Lung microvascular endothelial cell (primary cell): ENCODE results near the gene ZNF687. TPM values are rescaled to one million over a fixed set of nuclear protein-coding genes. Genes with fewer than 3 reads are reported as not detected.

ENCODE experiments used
- DNase-seq, 2 donors: peaks; one replicate each; pipeline versions ENCODE4 v3.0.0 to v3.0.0-alpha.2; 2010; ENCODE audit warnings: low read depth in 2 of 2
- total RNA-seq: library from RNA; depleted of rRNA; stranded (reverse); fragments of >200 nt; gene quantifications from 2 replicates; pipeline ENCODE4 v1.2.1, GENCODE V29; 2014

Gene ZNF687
- total RNA-seq, 1 donor from 2014 or later, result 7.1 TPM

- DNase-seq, result peak; percentile 97 to 98
These were observed 702 bp upstream of the ZNF687 start for GRCh38 chr1:151281225-151281968.

DNA sequence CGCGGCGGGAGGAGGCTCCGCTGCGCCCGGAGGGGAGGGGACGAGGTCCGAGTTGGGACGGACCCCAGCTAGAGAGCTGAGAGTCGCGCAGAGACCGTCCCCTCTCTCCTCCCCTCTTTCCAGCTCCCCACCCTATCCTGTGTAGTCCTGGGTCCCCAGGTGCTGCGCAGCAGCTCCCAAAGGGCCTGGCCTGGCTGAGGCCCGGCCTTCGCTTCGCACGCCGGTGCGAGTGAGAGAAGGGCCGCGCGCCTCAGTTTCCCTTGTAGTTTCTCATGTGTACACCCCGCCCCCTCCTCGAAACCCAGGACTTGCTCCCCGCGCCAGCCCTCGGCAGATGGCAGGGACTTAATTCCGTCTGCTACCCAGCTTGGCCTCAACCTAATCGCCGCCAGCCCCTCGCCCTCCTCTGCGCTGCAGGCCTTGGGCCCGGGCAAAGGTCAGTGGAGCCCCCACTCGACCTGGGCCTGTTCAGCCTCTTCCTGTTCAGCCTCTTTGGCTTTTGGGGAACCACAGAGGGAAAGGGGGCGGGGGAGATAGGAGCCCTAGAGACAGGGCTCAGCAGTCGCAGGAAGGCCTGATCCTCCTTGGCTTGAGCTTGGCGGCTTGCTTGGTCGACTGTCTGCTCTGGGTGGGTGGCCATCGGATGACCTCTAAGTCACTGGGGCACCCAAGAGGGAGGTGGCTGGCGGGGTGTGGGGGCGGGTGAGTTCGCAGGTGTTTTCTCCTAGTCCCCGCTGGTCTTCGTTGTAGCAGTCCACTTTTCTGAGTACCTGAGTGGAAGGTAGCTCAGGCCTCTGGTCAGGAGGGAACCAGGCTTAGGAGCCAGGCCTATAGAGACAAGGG lies 1.0 kb downstream of the ZNF687 start:
- DNase-seq, result peak in 1 of 2 donors; percentile 45

DNA sequence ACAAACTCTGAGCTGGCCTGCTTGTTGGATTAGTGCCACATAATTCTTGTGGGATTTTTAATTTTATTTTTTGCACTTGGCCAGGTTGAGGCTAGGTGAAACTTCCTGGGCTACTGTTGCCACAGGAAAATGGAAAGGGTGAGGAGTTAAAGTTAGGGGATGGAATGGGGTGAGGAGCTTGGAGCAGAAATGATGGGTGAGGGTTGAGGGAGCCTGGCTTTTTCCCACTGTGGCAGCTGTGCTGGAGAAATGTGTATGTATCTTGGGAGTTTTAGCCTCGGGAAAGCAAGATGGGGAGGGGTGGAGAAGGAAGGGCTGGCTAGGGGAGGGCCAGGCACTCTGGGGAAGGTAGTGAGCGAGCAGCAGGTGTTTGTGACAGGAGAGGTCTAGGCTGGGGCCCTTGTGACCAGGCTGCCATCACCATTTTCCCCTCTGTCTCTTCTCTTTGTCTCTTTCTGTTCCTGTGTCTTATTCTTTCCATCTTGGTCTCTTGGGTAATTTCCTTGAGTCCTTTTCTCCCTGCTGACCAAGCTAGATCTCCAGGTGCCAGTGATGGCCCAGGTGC lies 2.0 kb downstream of the ZNF687 start:
- DNase-seq, result no peak

GRCh38 chr1:151286619-151287340 lies 4.7 kb downstream of the ZNF687 start:
- DNase-seq, result no peak

DNA sequence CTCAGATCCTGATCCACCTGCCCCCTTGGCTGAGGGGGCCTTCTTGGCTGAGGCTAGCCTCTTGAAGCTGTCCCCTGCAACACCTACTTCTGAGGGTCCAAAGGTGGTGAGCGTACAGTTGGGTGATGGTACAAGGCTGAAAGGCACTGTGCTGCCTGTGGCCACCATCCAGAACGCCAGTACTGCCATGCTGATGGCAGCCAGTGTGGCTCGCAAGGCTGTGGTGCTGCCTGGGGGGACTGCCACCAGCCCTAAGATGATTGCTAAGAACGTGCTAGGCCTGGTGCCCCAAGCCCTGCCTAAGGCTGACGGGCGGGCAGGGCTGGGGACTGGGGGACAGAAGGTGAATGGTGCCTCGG lies 5.2 kb downstream of the ZNF687 start:
- DNase-seq, result no peak

- DNase-seq, result no peak
These were observed 5.8 kb downstream of the ZNF687 start for GRCh38 chr1:151287767-151288500.

DNA sequence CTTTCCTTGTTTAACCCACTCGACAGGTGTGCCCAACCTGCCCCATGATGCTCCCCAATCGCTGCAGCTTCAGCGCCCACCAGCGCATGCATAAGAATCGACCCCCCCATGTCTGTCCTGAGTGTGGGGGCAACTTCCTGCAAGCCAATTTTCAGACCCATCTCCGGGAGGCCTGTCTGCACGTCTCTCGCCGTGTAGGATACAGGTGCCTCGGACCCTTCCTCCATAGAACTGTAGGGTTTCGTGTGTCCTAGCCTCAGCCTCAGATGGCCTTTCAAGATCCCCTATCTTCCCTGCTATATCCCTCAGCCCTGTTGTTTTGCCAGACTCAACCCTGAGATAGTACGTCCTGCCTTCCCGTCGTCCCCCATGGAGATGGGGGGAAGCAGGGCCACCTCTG lies 6.4 kb downstream of the ZNF687 start:
- DNase-seq, result no peak

- no peak for DNase-seq
These were observed 7.2 kb downstream of the ZNF687 start for GRCh38 chr1:151289080-151289935.

DNA sequence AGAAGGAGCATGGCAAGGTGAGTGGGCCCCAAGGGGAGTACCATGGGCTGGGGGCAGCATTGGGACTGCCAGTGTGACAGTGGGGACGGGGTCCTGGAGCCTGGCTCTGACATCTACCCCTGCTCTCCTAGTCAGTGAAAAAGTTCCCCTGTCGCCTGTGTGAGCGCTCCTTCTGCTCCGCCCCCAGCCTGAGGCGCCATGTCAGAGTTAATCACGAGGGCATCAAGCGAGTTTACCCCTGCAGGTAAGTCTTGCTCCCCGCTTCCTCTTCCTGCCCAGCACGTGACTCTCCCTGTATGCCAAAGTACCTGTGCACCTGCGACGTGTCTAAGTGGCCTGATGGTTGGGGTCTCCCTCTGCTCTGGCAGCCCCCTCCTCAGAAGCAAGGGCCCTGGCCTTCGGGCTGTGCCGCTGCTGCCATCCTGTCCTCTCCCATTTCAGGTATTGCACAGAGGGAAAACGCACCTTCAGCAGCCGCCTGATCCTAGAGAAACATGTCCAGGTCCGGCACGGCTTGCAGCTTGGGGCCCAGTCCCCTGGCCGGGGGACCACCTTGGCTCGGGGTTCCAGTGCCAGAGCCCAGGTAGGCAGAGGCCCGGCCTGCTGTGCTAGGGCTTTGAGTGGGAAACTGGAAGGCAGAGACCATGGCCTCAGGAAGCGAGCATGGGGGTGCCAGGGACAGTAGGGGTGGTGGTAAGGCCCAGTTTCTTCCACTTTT lies 8.1 kb downstream of the ZNF687 start:
- DNase-seq, result no peak

DNA sequence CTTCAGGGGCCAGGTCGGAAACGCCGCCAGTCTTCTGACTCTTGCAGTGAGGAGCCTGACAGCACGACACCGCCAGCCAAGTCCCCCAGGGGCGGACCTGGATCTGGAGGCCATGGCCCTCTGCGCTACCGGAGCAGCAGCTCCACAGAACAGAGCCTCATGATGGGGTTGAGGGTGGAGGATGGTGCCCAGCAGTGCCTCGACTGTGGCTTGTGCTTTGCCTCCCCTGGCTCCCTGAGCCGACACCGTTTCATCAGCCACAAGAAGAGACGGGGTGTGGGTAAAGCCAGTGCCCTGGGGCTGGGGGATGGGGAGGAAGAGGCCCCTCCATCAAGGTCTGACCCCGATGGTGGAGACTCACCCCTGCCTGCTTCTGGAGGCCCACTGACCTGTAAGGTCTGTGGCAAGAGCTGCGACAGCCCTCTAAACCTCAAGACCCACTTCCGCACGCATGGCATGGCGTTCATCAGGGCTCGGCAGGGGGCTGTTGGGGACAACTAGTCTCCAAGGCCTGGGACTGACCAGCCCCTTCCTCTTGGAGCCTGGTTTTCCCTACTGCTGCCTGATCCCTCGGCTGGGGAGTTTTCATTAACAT lies 8.7 kb downstream of the ZNF687 start:
- DNase-seq, result no peak

GRCh38 chr1:151292207-151293030 lies 10.3 kb downstream of the ZNF687 start:
- no peak for DNase-seq

DNA sequence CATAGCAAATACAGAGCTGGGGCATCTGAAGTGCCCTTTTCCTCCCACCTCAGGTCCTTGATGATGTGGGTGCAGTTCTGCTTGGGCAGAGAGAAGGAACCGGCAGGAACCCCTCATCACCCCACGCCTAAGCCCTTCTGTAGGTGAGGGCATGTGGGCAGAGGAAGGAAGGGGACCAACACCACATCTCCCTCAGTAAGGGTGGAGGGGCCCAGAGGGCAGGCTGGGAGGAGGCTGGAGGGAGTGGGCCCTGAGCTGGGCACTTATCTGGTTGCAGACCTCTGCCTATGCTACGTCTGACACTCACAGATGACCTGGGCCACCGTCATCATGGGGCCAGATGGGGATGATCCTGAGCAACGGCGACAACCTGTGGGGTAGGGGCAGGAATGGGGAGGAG lies 11.0 kb downstream of the ZNF687 start:
- no peak for DNase-seq

DNA sequence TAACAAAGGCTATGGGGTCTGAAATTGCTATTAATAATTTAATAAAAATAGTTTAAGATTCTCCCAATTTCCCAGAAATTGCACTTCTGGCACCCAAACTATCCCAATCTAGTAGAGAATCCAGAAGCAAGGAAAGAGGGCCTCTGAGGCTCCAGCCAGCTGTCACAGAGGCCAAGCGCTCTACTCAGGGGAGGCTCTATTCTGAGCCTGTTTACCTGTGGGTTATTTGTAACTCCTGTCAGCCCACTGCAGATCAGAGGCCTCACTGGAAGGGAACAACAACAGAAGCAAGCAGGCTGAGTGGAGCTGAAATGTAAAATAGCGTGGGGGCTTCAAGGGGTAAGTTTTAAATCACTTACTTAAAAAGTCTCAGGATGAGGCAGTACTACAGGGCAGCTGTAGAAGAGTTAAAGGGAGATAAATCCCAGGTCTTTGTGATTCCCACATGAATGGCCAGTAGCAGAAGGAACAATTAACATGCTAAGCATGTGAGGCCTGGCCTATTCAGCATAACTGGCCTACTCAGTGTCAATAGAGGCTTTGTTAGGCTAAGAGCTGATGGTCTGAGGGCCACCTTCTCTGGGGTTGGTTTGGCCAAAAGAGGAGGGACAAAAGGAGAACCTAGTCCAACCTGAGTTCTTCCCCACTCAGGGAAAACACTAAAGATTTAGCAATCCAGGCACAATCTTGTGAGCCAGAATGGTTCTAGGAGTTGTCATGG lies 12.8 kb downstream of the ZNF687 start:
- DNase-seq, result no peak

DNA sequence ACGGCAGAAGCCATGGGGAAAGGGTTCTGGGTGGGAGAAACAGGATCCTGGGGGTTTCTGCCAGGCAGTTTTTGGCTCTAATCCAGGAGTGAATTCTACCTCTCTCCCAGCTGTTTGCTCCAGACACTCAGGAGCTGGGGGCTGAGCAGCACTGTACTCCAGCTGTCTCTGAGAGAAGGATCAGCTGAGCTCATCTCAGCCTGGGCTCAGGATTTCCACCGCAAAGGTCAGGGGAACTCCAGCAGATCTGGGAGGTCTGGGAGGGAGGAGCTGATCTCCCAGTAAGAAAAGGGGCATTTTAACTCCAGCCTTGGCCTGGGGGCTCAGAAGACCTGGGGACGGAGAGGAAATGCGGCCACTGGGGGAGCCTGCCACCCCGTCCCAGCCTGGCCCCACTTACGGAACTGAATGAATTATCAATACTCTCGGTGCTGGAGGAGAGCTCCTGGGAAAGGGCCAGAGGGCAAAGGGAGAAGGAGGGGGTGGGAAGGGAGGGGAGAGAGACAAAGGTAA lies 27.8 kb downstream of the ZNF687 start:
- DNase-seq, result peak in 1 of 2 donors; percentile 30

DNA sequence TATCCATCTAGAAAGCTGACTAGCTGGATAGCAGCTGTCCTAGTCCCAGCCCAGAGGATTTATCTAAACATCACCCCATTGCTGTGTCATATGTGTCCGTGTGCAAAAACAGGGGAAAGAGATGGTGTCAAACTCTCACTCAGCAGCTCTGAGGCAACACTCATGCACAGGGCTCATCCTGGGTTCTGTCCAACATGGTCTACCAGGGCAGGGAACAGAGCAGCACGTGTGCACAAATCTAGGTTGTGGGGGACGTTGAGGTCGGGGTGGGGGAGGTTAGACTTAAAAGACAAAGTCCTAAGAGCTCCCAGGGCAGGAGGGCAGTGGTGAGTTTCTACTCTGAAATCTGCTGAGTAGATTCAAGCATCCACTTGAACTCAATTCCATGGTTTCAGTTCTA lies 28.9 kb downstream of the ZNF687 start:
- DNase-seq, result no peak

DNA sequence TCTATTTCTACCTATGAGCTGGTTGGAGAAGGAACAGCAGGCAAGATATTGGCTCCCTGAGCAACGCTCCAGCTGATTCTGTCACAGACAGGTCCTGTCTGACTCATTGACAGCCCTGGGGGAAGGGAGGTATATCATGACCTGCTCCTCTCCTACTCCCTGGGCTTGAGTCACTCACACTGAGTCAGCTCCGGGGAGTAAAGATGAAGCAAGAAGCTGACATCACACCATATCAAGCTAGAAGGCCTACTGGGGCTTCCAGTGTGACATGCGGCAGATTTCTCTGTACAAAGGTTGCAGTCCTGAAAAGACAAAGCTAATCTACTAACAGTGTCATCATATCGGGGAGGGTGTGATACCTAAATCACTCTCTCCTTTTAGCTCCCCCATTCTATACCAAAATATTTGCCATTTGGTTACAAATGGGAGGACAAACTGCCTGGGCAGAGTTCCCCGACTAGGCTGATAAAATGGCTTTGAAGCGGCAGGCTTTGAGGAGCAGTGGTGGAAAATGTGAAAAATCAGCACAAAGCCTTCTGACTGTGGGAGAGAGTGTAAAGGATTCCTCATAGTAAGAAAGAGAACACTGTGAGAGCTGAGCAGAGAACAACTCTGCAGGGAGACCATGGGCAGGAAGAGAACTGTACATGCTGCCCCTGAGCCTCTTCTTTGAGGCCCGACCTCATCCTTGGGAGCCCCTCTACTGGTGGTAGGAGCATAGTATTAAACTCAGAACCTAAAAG lies 29.7 kb downstream of the ZNF687 start:
- DNase-seq, result peak; percentile 66 to 98

- peak in 1 of 2 donors; percentile 50 for DNase-seq
These were observed 30.3 kb downstream of the ZNF687 start for GRCh38 chr1:151312411-151312810.
